ENCODE results near the gene CDH18.

CDH18 gene

DNA sequence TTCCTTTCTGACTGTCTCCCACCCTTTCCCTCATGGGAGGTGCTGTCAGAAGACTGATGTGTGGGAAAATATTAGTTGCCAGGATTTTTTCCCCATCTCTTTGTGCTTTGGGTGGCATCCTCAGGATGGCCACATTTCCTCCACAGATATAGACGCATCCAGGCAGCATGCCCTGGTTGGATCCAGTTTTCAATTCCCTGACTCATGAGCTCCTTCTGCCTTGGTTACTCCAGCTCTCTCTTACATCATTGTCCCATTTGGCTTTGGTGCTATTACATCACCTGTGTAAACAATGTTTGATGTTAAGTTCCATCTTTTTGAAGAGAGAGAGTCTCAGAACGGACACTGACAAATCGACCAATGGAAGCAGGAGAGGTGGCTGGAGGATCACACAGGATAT is 302.5 kb downstream of the CDH18 start:
- no peak for DNase-seq (ENCODE audit: low read depth)
- H3K4me3 ChIP-seq (ENCODE audit: low read depth, low read length) = no peak overlapping the region
- TF ChIP-seq, protein P1, sequence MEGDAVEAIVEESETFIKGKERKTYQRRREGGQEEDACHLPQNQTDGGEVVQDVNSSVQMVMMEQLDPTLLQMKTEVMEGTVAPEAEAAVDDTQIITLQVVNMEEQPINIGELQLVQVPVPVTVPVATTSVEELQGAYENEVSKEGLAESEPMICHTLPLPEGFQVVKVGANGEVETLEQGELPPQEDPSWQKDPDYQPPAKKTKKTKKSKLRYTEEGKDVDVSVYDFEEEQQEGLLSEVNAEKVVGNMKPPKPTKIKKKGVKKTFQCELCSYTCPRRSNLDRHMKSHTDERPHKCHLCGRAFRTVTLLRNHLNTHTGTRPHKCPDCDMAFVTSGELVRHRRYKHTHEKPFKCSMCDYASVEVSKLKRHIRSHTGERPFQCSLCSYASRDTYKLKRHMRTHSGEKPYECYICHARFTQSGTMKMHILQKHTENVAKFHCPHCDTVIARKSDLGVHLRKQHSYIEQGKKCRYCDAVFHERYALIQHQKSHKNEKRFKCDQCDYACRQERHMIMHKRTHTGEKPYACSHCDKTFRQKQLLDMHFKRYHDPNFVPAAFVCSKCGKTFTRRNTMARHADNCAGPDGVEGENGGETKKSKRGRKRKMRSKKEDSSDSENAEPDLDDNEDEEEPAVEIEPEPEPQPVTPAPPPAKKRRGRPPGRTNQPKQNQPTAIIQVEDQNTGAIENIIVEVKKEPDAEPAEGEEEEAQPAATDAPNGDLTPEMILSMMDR (IDR thresholded peaks at IDR 0.05; ENCODE audit: insufficient read depth, low read depth, low read length, missing control alignments) = no peak

DNA sequence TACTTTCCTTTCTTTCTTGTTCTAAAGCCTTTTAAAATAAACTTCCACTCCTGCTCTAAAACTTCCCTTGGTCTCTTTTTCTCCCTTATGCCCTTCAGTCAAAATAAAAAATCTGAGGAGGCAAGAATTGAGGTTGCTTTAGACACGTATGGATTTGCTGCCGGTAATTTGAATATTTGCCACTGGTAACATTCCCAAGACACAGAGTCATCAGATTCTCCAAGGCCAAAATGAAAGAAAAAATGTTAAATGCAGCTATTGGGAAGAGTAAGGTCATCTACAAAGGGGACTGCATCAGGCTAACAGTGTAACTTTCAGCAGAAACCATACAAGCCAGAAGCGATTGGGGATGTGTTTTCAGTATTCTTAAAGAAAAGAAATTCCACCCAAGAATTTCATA is 311.1 kb downstream of the CDH18 start:
- H3K4me3 ChIP-seq (ENCODE audit: low read depth, low read length) = no peak overlapping the region
- no peak for DNase-seq (ENCODE audit: low read depth)
- TF ChIP-seq, protein P1 (IDR thresholded peaks at IDR 0.05; ENCODE audit: insufficient read depth, low read depth, low read length, missing control alignments) = no peak

- H3K4me3 ChIP-seq (ENCODE audit: low read depth, low read length) = no peak overlapping the region
- TF ChIP-seq, protein P1 (IDR thresholded peaks at IDR 0.05; ENCODE audit: insufficient read depth, low read depth, low read length, missing control alignments) = no peak
- DNase-seq (ENCODE audit: low read depth) = no peak
Observed at GRCh38 chr5:19660679-19661078, 327.3 kb downstream of the CDH18 start.

- TF ChIP-seq, protein P1 (IDR thresholded peaks at IDR 0.05; ENCODE audit: insufficient read depth, low read depth, low read length, missing control alignments) = no peak
- no peak overlapping the region for H3K4me3 ChIP-seq (ENCODE audit: low read depth, low read length)
- no peak for DNase-seq (ENCODE audit: low read depth)
Observed at GRCh38 chr5:19655627-19656026, 332.4 kb downstream of the CDH18 start.

DNA sequence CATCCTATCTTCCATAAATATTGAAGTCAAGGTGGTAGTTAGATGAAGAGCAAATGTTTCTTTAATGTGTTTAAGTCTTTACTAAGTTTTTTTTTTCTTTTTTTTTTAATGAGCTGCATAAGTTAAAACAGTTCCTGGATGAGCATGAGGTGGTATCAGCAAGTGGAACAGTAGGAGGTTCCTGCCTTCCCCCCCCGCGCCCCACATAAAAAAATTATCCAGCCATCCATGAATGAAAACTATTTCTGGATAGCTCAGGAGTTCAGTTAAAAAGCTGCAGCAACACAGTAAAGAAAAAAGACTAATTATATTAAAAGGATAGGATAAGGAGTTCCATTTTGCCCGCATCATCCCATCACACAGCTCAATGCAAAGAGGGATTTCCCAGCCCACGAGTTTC is 349.5 kb downstream of the CDH18 start:
- TF ChIP-seq, protein P1 (IDR thresholded peaks at IDR 0.05; ENCODE audit: insufficient read depth, low read depth, low read length, missing control alignments) = no peak
- no peak for DNase-seq (ENCODE audit: low read depth)

DNA sequence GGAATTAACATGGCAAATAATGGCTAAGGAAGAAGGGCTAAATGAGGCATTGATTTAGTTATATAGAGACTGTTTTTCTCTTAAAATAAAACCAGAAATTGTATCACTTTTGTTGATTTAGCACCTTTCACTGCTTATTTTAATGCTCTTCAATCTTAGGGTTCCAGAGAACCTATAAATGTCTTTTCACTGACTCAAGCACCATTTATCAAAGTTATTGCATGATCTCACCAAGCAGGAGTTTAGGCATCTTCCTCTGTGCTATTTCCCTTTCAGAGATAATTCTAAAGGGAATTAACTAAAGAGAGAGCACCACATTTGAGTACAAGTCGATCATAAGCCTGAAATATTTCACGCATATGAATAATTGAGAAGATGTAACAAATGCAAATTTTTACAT is 357.1 kb downstream of the CDH18 start:
- TF ChIP-seq, protein P1 (IDR thresholded peaks at IDR 0.05; ENCODE audit: insufficient read depth, low read depth, low read length, missing control alignments) = no peak
- H3K4me3 ChIP-seq (ENCODE audit: low read depth, low read length) = no peak overlapping the region
- no peak for DNase-seq (ENCODE audit: low read depth)

More for the DNA sequence above, 349.5 kb downstream of the CDH18 start:
- H3K4me3 ChIP-seq (ENCODE audit: low read depth, low read length) = no peak overlapping the region

- H3K4me3 ChIP-seq (ENCODE audit: low read depth, low read length) = no peak overlapping the region
- TF ChIP-seq, protein P1 (IDR thresholded peaks at IDR 0.05; ENCODE audit: insufficient read depth, low read depth, low read length, missing control alignments) = no peak
- no peak for DNase-seq (ENCODE audit: low read depth)
Observed at GRCh38 chr5:19626211-19626610, 361.8 kb downstream of the CDH18 start.
